KOPT-K1 (cell line): ENCODE measurements around the gene MYO5A.
"Not testable (repeated sequence)": the region's sequence is repeated elsewhere in the genome, so short reads cannot be mapped to it uniquely, and the experiment has no call there.

Experiments used
- H3K27ac ChIP-seq: fragments of 200-600 bp; sonication (generic); 2 replicates; pipeline ENCODE4 v1.5.1; 2016; ENCODE audit warnings: antibody characterized with exemption, mild to moderate bottlenecking, low read depth, low read length; ENCODE audit not compliant: poor library complexity, severe bottlenecking
- H3K36me3 ChIP-seq: fragments of 200-600 bp; sonication (generic); 2 replicates; pipeline ENCODE4 v1.5.1; 2017; ENCODE audit warnings: antibody characterized with exemption, mild to moderate bottlenecking, low read length, moderate library complexity; ENCODE audit not compliant: insufficient read depth
- H3K9me3 ChIP-seq: fragments of 200-600 bp; sonication (generic); 2 replicates; pipeline ENCODE4 v1.5.1; 2017; ENCODE audit warnings: antibody characterized with exemption, low read length, mild to moderate bottlenecking; ENCODE audit not compliant: insufficient read depth, poor library complexity, severe bottlenecking

Gene MYO5A

GRCh38 chr15:52439042-52439441 is 89.6 kb downstream of the MYO5A start:
- not testable (repeated sequence) for H3K27ac ChIP-seq, H3K9me3 ChIP-seq, H3K36me3 ChIP-seq

- H3K9me3 ChIP-seq: no peaks in the 10 kb centered on the region
- H3K36me3 ChIP-seq: no peaks in the 10 kb centered on the region
- no peak overlapping the region for H3K27ac ChIP-seq
Measured at GRCh38 chr15:52438047-52438446, 90.6 kb downstream of the MYO5A start.

- Histone ChIP-seq H3K9me3 (no peaks in the 10 kb centered on the region), H3K36me3 (no peaks in the 10 kb centered on the region), H3K27ac (no peak overlapping the region)
Measured at GRCh38 chr15:52437646-52438045, 91.0 kb downstream of the MYO5A start.

- Histone ChIP-seq H3K36me3 (no peaks in the 10 kb centered on the region), H3K9me3 (no peaks in the 10 kb centered on the region), H3K27ac (no peak overlapping the region)
Measured at GRCh38 chr15:52436981-52437380, 91.7 kb downstream of the MYO5A start.

- H3K27ac ChIP-seq: no peak overlapping the region
Measured at GRCh38 chr15:52434885-52435284, 93.8 kb downstream of the MYO5A start.

GRCh38 chr15:52428297-52428696 is 100.4 kb downstream of the MYO5A start:
- Histone ChIP-seq H3K9me3 (no peaks in the 10 kb centered on the region), H3K36me3 (no peaks in the 10 kb centered on the region)

More at GRCh38 chr15:52434885-52435284, 93.8 kb downstream of the MYO5A start:
- Histone ChIP-seq H3K9me3 (no peaks in the 10 kb centered on the region), H3K36me3 (no peaks in the 10 kb centered on the region)

GRCh38 chr15:52427804-52428203 is 100.9 kb downstream of the MYO5A start:
- Histone ChIP-seq H3K9me3 (no peaks in the 10 kb centered on the region), H3K36me3 (no peaks in the 10 kb centered on the region), H3K27ac (no peak overlapping the region)

More at GRCh38 chr15:52428297-52428696, 100.4 kb downstream of the MYO5A start:
- H3K27ac ChIP-seq: no peak overlapping the region

GRCh38 chr15:52424856-52425431 is 103.7 kb downstream of the MYO5A start:
- Histone ChIP-seq H3K9me3 (no peaks in the 10 kb centered on the region), H3K36me3 (no peaks in the 10 kb centered on the region), H3K27ac (no peak overlapping the region)

GRCh38 chr15:52423852-52424251 is 104.8 kb downstream of the MYO5A start:
- no peaks in the 10 kb centered on the region for H3K9me3 ChIP-seq
- no peak overlapping the region for H3K27ac ChIP-seq
- no peaks in the 10 kb centered on the region for H3K36me3 ChIP-seq

GRCh38 chr15:52422001-52422400 is 106.7 kb downstream of the MYO5A start:
- Histone ChIP-seq H3K27ac (no peak overlapping the region), H3K9me3 (no peaks in the 10 kb centered on the region), H3K36me3 (no peaks in the 10 kb centered on the region)

- H3K27ac ChIP-seq: no peak overlapping the region
- H3K36me3 ChIP-seq: no peaks in the 10 kb centered on the region
Measured at GRCh38 chr15:52421029-52421428, 107.7 kb downstream of the MYO5A start.

GRCh38 chr15:52419494-52419893 is 109.2 kb downstream of the MYO5A start:
- Histone ChIP-seq H3K36me3 (no peaks in the 10 kb centered on the region), H3K9me3 (no peaks in the 10 kb centered on the region), H3K27ac (no peak overlapping the region)

More at GRCh38 chr15:52421029-52421428, 107.7 kb downstream of the MYO5A start:
- no peaks in the 10 kb centered on the region for H3K9me3 ChIP-seq

- no peaks in the 10 kb centered on the region for H3K9me3 ChIP-seq
- no peak overlapping the region for H3K27ac ChIP-seq
- no peaks in the 10 kb centered on the region for H3K36me3 ChIP-seq
Measured at GRCh38 chr15:52417957-52418356, 110.7 kb downstream of the MYO5A start.

GRCh38 chr15:52417521-52417920 is 111.2 kb downstream of the MYO5A start:
- no peaks in the 10 kb centered on the region for H3K36me3 ChIP-seq
- H3K9me3 ChIP-seq: no peaks in the 10 kb centered on the region
- H3K27ac ChIP-seq: no peak overlapping the region

- H3K9me3 ChIP-seq, H3K36me3 ChIP-seq, H3K27ac ChIP-seq: not testable (repeated sequence)
Measured at GRCh38 chr15:52416566-52416965, 112.1 kb downstream of the MYO5A start.

- no peak overlapping the region for H3K27ac ChIP-seq
- H3K9me3 ChIP-seq: no peaks in the 10 kb centered on the region
- H3K36me3 ChIP-seq: no peaks in the 10 kb centered on the region
Measured at GRCh38 chr15:52415628-52416027, 113.1 kb downstream of the MYO5A start.
